ENCODE measurements around the gene DBT. TPM values are rescaled to one million over a fixed set of nuclear protein-coding genes. Genes with fewer than 3 reads are reported as not detected.
A peak's percentile ranks its signal among the peaks of the same experiment; 100 is the strongest.

DBT gene
- total and polyA plus RNA-seq, 2 of the 13 experiments (the other 11 are each of a cell fraction or from before 2014, with no cell fraction given) = 3.3 to 10.2 TPM

- peak; percentile 44 for TF ChIP-seq ZNF407 (CRISPR knock-in tag; IDR thresholded peaks at IDR 0.05; ENCODE audit: not compliant biosample characterization)
- peak; percentile 58; the same call in 1 of the 2 replicates for TF ChIP-seq ZKSCAN5 (CRISPR knock-in tag; IDR thresholded peaks at IDR 0.05)
- no peak for TF ChIP-seq ZFP62 (CRISPR knock-in tag; IDR thresholded peaks at IDR 0.05)
- no peak for TF ChIP-seq KDM6A (CRISPR knock-in tag; IDR thresholded peaks at IDR 0.05; ENCODE audit: low read depth)
- TF ChIP-seq PAF1 (CRISPR knock-in tag; IDR thresholded peaks at IDR 0.05) = no peak
- TF ChIP-seq E2F2 (CRISPR knock-in tag; IDR thresholded peaks at IDR 0.05; ENCODE audit: borderline replicate concordance) = no peak
- no peak; the same call in 1 of the 2 replicates for TF ChIP-seq KLF15 (CRISPR knock-in tag; IDR thresholded peaks at IDR 0.05; ENCODE audit: borderline replicate concordance)
- no peak for TF ChIP-seq ATF4 (CRISPR knock-in tag; IDR thresholded peaks at IDR 0.05)
- peak; percentile 26; the same call in 1 of the 2 replicates for TF ChIP-seq FOSL2 (CRISPR knock-in tag; IDR thresholded peaks at IDR 0.05)
- TF ChIP-seq UBTF (CRISPR knock-in tag; IDR thresholded peaks at IDR 0.05) = peak; percentile 79
- TF ChIP-seq NFYC (CRISPR knock-in tag; IDR thresholded peaks at IDR 0.05) = no peak; the same call in 1 of the 2 replicates
Measured at GRCh38 chr1:100265931-100266740, 16.5 kb upstream of the DBT start, which contains the start of gene RTCA (continued).
